ENCODE results near the gene PTPRM.

The PTPRM gene

GRCh38 chr18:7740821-7741220 lies 173.7 kb downstream of the PTPRM start:
- H3K27ac ChIP-seq (ENCODE audit: low read depth, low read length) = no peak overlapping the region
- TF ChIP-seq, protein P1, sequence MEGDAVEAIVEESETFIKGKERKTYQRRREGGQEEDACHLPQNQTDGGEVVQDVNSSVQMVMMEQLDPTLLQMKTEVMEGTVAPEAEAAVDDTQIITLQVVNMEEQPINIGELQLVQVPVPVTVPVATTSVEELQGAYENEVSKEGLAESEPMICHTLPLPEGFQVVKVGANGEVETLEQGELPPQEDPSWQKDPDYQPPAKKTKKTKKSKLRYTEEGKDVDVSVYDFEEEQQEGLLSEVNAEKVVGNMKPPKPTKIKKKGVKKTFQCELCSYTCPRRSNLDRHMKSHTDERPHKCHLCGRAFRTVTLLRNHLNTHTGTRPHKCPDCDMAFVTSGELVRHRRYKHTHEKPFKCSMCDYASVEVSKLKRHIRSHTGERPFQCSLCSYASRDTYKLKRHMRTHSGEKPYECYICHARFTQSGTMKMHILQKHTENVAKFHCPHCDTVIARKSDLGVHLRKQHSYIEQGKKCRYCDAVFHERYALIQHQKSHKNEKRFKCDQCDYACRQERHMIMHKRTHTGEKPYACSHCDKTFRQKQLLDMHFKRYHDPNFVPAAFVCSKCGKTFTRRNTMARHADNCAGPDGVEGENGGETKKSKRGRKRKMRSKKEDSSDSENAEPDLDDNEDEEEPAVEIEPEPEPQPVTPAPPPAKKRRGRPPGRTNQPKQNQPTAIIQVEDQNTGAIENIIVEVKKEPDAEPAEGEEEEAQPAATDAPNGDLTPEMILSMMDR (IDR thresholded peaks at IDR 0.05; ENCODE audit: insufficient read depth, low read length, poor library complexity, severe bottlenecking) = no peak
- TF ChIP-seq EZH2phosphoT487 (conservative IDR thresholded peaks at IDR 0.05; ENCODE audit: low read length) = no peak
- H3F3A ChIP-seq (ENCODE audit: insufficient read depth) = no peaks in the 10 kb centered on the region
- no peak overlapping the region for H3K4me2 ChIP-seq (ENCODE audit: low read depth, low read length, poor library complexity, severe bottlenecking)
- no peak overlapping the region for H3K4me3 ChIP-seq (ENCODE audit: insufficient read depth, low read length, poor library complexity, severe bottlenecking)
- H3K27me3 ChIP-seq (ENCODE audit: low read length) = no peaks in the 10 kb centered on the region
- H3K36me3 ChIP-seq (ENCODE audit: low read length) = no peaks in the 10 kb centered on the region
- no peak overlapping the region for H3K9ac ChIP-seq (ENCODE audit: low read length)
- no peaks in the 10 kb centered on the region for H3K9me2 ChIP-seq (replicated peaks; ENCODE audit: insufficient read depth, low read length)
- no peaks in the 10 kb centered on the region for H3K79me2 ChIP-seq (ENCODE audit: insufficient read depth, low read length)
- no peak overlapping the region for H2AFZ ChIP-seq (ENCODE audit: low read depth, low read length, severe bottlenecking)
- no peaks in the 10 kb centered on the region for H4K20me1 ChIP-seq (ENCODE audit: low read depth, low read length)
- no peaks in the 10 kb centered on the region for H3K9me3 ChIP-seq (ENCODE audit: insufficient read depth, low read length)

DNA sequence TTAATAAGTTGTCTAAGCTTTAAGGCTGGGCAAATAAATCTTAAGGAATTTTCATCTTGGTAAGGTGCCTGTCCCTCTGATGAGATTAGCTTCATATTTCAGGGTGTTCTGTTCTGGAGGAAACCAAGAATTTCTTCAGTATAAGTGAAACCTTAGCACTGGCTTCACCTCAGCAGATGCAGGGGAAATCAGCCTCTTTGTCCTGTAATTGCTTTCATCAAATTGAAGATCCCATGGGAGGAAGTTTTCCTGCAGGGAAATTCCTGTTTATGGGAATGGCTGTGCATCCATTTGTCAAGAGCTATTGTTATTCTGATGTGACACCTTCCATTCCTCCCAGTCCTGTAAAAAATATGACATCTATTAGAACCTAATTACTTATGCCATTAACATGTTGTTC lies 174.5 kb downstream of the PTPRM start:
- H3K79me2 ChIP-seq (ENCODE audit: insufficient read depth, low read length) = no peaks in the 10 kb centered on the region
- no peak for TF ChIP-seq EZH2phosphoT487 (conservative IDR thresholded peaks at IDR 0.05; ENCODE audit: low read length)
- TF ChIP-seq, protein P1 (IDR thresholded peaks at IDR 0.05; ENCODE audit: insufficient read depth, low read length, poor library complexity, severe bottlenecking) = no peak
- H3K9ac ChIP-seq (ENCODE audit: low read length) = no peak overlapping the region
- no peaks in the 10 kb centered on the region for H4K20me1 ChIP-seq (ENCODE audit: low read depth, low read length)
- no peaks in the 10 kb centered on the region for H3F3A ChIP-seq (ENCODE audit: insufficient read depth)
- H3K27me3 ChIP-seq (ENCODE audit: low read length) = no peaks in the 10 kb centered on the region
- no peak overlapping the region for H3K27ac ChIP-seq (ENCODE audit: low read depth, low read length)
- H3K4me3 ChIP-seq (ENCODE audit: insufficient read depth, low read length, poor library complexity, severe bottlenecking) = no peak overlapping the region
- H3K4me2 ChIP-seq (ENCODE audit: low read depth, low read length, poor library complexity, severe bottlenecking) = no peak overlapping the region
- H2AFZ ChIP-seq (ENCODE audit: low read depth, low read length, severe bottlenecking) = no peak overlapping the region
- H3K9me2 ChIP-seq (replicated peaks; ENCODE audit: insufficient read depth, low read length) = no peaks in the 10 kb centered on the region
- no peaks in the 10 kb centered on the region for H3K36me3 ChIP-seq (ENCODE audit: low read length)
- H3K9me3 ChIP-seq (ENCODE audit: insufficient read depth, low read length) = no peaks in the 10 kb centered on the region

DNA sequence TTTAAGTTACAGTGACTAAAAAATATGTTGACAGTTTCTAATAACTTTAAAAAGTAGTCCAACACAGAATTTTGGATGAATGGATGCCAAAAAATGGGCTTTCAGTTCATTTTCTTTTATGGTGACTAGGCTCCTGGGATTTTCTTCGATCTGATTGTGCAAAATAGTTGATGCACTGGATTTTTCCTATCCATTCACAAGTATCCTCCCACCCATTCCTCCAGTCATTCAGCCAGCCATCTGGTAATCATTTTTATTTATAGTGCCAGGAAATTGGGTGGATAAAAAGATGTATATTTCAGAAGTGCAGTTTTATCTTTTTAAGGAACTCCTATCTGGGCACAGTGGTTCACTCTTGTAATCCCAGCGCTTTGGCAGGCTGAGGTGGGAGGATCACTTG lies 175.1 kb downstream of the PTPRM start:
- no peaks in the 10 kb centered on the region for H3K79me2 ChIP-seq (ENCODE audit: insufficient read depth, low read length)
- H3K4me3 ChIP-seq (ENCODE audit: insufficient read depth, low read length, poor library complexity, severe bottlenecking) = no peak overlapping the region
- H3K4me2 ChIP-seq (ENCODE audit: low read depth, low read length, poor library complexity, severe bottlenecking) = no peak overlapping the region
- H3K9me2 ChIP-seq (replicated peaks; ENCODE audit: insufficient read depth, low read length) = no peaks in the 10 kb centered on the region
- no peaks in the 10 kb centered on the region for H3F3A ChIP-seq (ENCODE audit: insufficient read depth)
- no peaks in the 10 kb centered on the region for H3K9me3 ChIP-seq (ENCODE audit: insufficient read depth, low read length)
- H2AFZ ChIP-seq (ENCODE audit: low read depth, low read length, severe bottlenecking) = no peak overlapping the region
- no peaks in the 10 kb centered on the region for H4K20me1 ChIP-seq (ENCODE audit: low read depth, low read length)
- H3K27ac ChIP-seq (ENCODE audit: low read depth, low read length) = no peak overlapping the region
- H3K9ac ChIP-seq (ENCODE audit: low read length) = no peak overlapping the region
- H3K36me3 ChIP-seq (ENCODE audit: low read length) = no peaks in the 10 kb centered on the region
- H3K27me3 ChIP-seq (ENCODE audit: low read length) = no peaks in the 10 kb centered on the region
- no peak for TF ChIP-seq EZH2phosphoT487 (conservative IDR thresholded peaks at IDR 0.05; ENCODE audit: low read length)
- TF ChIP-seq, protein P1 (IDR thresholded peaks at IDR 0.05; ENCODE audit: insufficient read depth, low read length, poor library complexity, severe bottlenecking) = no peak

Data from SU-DHL-6 (cell line).